Measurements from ENCODE around the gene ANO9. TPM values are rescaled to one million over a fixed set of nuclear protein-coding genes. Genes with fewer than 3 reads are reported as not detected.

Gene ANO9
- total and polyA plus RNA-seq, 8 donors: 5.7 to 208 (median 31.6) TPM

DNA sequence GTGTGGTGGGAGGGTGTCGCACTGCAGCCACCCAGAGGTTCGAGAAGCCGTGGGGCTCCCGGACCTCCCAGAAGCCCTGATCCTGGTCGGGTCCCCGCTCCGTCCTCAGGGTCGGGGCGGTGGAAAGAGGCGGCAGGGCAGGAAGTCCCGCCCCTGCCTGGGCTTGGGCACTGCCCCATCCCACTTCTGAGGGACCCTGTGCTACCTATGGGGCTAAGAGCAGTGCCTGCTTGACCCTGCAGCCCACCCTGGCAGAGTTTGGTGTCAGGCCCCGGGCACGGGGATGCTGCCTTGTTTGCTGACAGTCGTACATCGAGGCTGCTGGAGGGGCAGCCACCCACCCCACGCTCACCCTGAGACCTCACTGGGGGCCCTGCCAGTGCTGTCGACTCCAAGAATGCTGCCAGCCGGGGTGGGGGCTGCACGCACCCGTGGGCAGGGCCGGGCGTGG, 45.8 kb upstream of the ANO9 start:
- no peaks in the 10 kb centered on the region for H3K9me3 ChIP-seq
- no peaks in the 10 kb centered on the region for H3K4me1 ChIP-seq
- intact Hi-C loops (cut with DNase I; ENCODE audit: low total_unique reads): no loop called here
- DNase-seq: no peak
- H3K27ac ChIP-seq: no peak overlapping the region
- no peak overlapping the region for H3K4me3 ChIP-seq
- WGBS, 5 donors: 71 to 95% (median 78%) methylated on average over 12 to 22 of the region's 22 CpGs
- TF ChIP-seq EP300 (IDR thresholded peaks at IDR 0.05): no peak
- no peak for TF ChIP-seq CTCF (IDR thresholded peaks at IDR 0.05)
- TF ChIP-seq POLR2A (IDR thresholded peaks at IDR 0.05): no peak
- TF ChIP-seq POLR2AphosphoS5 (IDR thresholded peaks at IDR 0.05): no peak
- peaks cover 0 to 53% (median 40%) of the 10 kb centered on the region in 4 donors for H3K36me3 ChIP-seq
- no peaks in the 10 kb centered on the region for H3K27me3 ChIP-seq

DNA sequence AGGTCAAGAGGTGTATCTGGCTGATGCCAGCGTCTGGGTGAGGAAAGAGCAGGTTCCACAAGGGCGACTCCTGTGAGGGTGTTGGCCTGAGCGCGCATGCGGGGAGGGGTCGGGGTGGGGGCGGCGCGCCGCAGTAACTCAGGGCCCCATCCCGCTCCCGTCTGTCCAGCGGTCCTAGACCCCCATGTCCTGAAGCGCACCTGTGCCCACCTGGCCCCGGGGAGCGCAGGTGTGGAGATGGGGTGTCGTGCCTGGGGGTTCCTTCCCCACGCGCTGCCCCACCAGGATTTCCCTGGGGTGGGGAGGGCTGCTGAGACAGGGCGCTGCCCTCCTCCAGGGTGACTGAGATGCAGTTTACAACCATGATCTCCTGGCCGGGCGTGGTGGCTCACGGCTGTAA, 44.4 kb upstream of the ANO9 start:
- DNase-seq: no peak
- Histone ChIP-seq H3K27me3 (no peaks in the 10 kb centered on the region), H3K4me1 (no peaks in the 10 kb centered on the region), H3K4me3 (no peak overlapping the region), H3K27ac (no peak overlapping the region), H3K36me3 (peaks cover 0 to 44% (median 34%) of the 10 kb centered on the region in 4 donors), H3K9me3 (no peaks in the 10 kb centered on the region)
- intact Hi-C loops (cut with DNase I; ENCODE audit: low total_unique reads): no loop called here
- WGBS, 5 donors: 93 to 97% (median 95%) methylated on average over 7 to 23 of the region's 23 CpGs
- no peak for TF ChIP-seq POLR2AphosphoS5 (IDR thresholded peaks at IDR 0.05)
- TF ChIP-seq POLR2A (IDR thresholded peaks at IDR 0.05): no peak
- no peak for TF ChIP-seq EP300 (IDR thresholded peaks at IDR 0.05)
- TF ChIP-seq CTCF (IDR thresholded peaks at IDR 0.05): no peak

DNA sequence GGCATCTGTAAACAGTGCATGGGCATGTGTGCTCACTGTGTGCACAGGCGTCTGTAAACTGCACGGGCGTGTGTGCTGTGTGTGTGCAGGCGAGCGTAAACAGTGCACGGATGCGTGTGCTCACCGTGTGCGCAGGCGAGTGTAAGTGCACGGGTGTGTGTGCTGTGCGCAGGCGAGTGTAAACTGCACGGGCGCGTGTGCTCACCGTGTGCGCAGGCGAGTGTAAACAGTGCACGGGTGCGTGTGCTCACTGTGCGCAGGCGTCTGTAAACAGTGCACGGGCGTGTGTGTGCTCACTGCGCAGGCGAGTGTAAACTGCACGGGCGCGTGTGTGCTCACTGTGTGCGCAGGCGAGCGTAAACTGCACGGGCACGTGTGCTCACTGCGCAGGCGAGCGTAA, 42.8 kb upstream of the ANO9 start:
- H3K36me3 ChIP-seq: peaks cover 0 to 31% (median 25%) of the 10 kb centered on the region in 4 donors
- H3K27me3 ChIP-seq: no peaks in the 10 kb centered on the region
- no peaks in the 10 kb centered on the region for H3K4me1 ChIP-seq
- TF ChIP-seq EP300 (IDR thresholded peaks at IDR 0.05): no peak
- TF ChIP-seq POLR2A (IDR thresholded peaks at IDR 0.05): no peak
- TF ChIP-seq POLR2AphosphoS5 (IDR thresholded peaks at IDR 0.05): no peak
- no peak for TF ChIP-seq CTCF (IDR thresholded peaks at IDR 0.05)
- no peaks in the 10 kb centered on the region for H3K9me3 ChIP-seq
- H3K4me3 ChIP-seq: no peak overlapping the region
- 93 to 97% (median 96%) methylated on average over 38 of the region's 38 CpGs for WGBS, 5 donors
- no peak overlapping the region for H3K27ac ChIP-seq
- intact Hi-C loops (cut with DNase I; ENCODE audit: low total_unique reads): no loop called here
- peak in 1 of 2 donors; percentile 0 for DNase-seq

DNA sequence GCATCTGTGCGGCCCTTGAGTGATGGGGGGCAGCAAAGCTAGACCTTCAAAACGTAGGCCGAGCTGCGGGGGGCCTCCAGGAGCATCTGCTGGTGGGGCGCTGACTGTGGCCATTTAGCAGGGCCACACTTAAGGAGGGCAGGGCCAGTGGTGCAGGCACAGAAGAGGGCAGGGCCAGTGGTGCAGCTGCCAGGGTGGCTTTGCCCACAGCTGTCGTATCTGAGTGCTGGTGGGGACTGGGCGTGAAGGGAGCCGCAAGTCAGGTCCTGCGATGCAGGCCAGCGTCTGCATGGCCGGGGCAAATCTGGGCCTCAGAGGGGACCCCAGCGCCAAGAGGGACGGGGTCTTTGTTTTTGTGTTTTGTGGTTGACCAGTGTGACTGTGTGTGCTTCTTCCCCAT, 37.5 kb upstream of the ANO9 start:
- TF ChIP-seq EP300 (IDR thresholded peaks at IDR 0.05) (no peak), CTCF (IDR thresholded peaks at IDR 0.05) (no peak)
- 88 to 98% (median 92%) methylated on average over 13 of the region's 13 CpGs for WGBS, 5 donors
- Histone ChIP-seq H3K9me3 (no peaks in the 10 kb centered on the region), H3K36me3 (peaks cover 0 to 19% (median 10%) of the 10 kb centered on the region in 4 donors), H3K27ac (no peak overlapping the region), H3K27me3 (no peaks in the 10 kb centered on the region), H3K4me1 (no peaks in the 10 kb centered on the region), H3K4me3 (no peak overlapping the region)
- DNase-seq: no peak
- intact Hi-C loops (cut with DNase I; ENCODE audit: low total_unique reads): no loop called here

All from stomach (tissue), 9 donors.